ENCODE results near the gene SDC3.
A peak's percentile ranks its signal among the peaks of the same experiment; 100 is the strongest.

SDC3 gene

DNA sequence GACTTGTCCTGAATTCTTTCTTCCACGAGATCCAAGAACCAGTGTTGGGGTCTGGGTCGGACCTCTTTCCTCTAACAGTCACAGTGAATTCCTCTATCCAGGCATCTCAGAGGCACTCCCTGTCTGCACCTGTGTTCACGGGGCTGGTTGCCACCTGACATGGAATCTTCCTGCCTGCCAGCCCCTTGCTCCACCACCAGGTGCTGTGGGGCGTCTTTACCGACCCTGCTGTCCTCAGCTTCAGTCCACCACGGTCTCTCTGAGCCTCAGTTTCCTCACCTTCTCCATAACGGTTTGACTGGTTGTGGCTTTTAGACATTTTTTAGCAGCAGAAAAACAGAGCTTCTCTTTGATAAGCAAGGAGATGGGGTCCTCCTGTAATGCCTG, 62.7 kb downstream of the SDC3 start:
- no peak for DNase-seq

DNA sequence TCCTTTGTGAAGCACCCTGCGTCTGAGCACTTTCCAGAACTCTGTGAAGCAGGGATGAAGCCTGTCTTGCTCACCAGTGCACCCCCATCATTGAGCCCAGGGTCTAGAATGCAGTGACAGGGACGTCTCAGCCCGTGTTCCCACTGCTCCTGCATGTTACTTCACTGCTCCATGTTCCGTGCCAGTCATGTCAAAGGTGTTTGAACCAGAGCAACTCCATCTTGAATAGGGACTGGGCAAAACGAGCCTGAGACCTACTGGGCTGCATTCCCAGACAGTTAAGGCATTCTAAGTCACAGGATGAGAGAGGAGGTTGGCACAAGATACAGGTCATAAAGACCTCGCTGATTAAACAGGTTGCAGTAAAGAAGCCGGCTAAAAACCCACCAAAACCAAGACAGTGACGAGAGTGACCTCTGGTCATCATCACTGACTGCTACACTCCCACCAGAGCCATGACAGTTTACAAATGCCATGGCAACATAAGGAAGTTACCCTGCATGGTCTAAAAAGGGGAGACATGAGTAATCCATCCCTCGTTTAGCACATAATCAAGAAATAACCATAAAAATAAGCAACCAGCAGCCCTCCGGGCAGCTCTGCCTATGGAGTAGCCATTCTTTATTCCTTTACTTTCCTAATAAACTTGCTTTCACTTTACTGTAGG, 63.2 kb downstream of the SDC3 start:
- no peak for DNase-seq

DNA sequence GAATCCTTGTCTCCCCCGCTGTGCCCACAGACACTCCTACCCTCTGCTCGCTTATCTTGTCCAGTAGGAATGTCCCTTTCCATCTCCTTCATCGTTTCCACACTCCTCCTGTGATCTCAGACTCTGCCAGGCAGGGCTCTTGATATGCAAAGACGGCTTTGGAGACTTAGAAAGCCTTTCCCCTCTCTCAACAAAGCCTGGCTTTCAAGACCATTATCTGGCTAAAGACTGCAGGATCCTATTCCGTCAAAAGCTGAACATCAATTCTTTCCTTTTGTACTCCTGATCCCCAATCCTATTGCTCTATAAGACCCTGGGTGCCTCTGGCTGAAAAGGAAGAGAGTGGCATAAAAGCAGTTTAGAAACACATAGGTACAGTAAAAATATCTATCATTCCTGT, 63.9 kb downstream of the SDC3 start:
- no peak for DNase-seq

DNA sequence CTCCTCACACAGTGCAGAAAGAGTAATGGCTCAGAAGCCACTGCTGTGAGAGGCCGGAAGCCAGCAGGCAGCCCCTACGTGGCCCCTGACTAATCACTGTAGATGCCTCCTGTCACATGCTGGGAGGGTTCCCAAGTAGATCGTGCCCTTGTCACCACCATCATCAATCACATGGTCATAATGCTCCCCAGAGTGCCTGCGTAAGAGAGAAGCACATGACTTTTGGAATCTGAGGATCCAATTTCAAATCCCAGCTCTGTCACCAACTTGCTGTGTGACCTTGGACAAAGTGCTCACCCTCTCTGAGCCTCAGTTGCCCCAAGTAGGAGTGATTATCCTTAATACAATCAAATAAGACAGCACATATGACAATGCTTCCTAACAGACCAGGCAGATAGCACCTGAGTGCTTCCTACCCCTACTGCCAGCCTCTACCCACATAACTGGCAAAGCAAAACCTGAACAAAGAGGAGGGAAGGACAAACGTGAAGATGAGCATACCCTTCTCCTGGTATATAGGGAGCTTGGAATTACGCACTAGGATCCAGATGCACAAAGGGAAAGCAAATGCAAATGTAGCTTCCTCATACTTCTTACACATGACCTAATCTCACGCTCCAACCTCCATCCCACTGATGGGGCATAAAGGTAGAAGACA, 65.7 kb downstream of the SDC3 start:
- no peak for DNase-seq

DNA sequence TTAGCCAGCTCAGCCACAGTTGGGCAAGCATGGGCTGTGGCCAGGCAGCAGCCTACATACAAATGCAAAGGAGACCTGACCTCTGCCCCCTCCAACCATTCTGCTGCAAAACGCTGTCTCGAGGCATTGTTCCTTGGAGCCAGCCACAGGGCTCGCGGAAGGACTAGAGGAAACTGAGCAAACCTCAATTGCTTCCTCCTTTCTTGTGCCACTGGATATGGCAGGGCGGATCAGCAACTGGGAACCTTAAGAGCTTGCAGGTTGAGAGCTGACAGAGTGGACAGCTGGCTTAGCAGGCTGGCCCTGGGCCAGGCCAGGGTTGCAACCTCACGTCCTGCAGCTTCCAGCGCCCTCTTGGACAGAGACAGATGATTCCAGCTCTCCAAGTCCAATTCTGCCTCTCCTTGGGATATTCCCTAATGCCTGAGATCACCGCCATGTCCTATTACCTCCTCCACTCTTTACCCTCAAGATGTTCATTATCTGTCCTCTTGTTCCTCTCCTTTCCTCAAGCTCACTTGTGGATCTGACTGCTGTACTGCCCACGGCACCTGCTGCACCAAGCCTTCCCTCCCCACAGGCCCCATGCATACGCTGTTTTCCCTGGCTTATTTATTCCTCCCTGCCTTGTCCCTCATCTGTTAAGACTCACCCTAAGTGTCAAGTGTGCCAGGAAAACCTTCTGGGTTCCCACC, 67.5 kb downstream of the SDC3 start:
- no peak for DNase-seq

DNA sequence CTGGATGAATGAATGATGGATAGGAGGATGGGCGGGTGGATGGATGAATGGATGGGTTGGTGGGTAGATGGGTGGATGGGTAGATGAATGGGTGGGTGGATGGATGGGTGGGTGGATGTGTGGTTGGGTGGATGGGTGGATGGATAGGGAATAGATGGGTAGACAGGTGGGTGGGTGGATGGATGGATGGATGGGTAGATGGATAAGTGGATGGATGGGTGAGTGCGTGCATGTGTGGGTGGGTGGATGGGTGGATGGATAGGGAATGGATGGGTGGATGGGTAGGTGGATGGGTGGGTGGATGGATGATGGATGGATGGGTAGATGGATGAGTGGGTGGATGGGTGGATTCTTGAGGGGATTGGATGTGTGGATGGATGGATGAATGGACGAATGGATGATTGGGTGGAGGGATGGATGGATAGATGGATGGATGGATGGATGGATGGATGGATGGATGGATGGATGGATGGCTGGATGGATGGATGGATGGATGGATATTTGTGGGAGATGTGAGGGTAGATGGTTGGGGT, 68.7 kb downstream of the SDC3 start:
- DNase-seq, result no peak

DNA sequence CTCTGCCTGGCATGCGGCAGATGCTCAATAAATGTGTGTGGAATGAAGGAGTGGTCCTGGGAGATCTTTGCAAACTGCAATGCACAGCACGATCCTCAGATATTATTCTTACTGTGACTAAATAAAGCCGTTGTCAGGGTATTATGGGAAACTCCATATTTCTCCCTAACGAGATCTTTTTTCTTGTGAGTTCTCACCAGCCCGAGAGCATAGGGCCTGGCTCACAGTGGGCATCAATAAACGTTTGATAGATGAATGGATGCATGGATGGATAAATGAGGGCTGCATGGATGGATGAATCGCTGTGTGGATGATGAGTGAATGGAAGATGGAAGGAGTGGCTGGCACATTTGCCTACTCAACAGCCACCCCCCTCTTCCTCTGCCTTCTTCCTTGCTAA, 69.6 kb downstream of the SDC3 start:
- no peak for DNase-seq

DNA sequence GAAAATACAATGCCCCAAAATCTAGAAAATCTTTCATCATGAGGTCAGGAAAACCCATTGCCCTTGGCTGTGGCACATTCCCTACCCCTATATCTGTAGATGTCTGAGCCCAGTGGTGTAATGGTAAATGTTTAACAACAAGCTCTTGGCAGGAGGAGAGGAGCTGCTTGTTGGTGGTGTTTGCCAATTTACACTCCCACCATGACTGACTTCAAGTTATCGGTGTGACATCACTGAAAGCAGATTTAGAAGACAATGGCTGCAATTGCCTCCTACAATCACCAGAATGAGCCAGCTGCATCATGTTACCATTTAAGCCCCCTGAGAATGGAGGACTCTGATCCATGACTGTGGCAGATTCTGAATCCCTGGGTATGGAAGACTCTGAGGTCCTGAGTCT, 70.9 kb downstream of the SDC3 start:
- DNase-seq, result no peak

DNA sequence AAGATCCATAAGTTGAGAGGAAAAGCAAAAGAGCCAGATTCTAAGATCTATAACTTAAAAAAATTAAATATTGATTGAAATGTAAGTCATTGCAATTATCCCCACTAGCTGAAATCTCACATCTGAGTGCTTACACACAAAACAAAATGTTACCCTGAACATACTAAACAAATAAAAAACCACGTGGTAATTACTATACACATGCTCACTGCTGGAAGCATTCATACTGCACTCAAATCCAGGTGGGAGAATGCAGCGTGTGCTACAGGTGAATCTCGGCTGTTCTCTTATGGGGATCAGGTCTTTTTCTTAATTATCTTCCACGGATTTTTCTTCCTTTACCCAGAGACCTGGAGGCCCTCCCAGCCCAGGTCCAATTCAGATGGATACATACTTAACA, 74.3 kb downstream of the SDC3 start:
- DNase-seq, result no peak

DNA sequence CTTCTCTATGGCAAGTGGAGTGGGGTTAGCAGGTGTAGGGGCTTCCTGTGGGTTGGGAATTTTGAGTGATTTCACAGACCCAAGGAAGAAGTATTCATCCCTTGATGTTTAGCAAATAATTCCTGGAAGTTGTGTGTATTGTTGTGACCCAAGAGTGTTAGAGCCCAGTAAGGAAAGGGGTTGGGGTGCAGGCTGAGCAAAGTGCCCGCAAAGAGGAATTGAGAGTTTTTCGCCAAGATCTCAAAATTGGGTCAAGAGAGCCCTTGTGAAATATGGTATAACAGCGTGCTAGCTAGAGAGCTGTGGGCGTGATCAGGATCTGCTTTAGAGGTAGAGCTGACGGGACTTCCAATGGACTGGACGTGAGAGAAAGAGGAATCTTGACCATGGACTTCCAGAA, 78.0 kb downstream of the SDC3 start:
- no peak for DNase-seq

DNA sequence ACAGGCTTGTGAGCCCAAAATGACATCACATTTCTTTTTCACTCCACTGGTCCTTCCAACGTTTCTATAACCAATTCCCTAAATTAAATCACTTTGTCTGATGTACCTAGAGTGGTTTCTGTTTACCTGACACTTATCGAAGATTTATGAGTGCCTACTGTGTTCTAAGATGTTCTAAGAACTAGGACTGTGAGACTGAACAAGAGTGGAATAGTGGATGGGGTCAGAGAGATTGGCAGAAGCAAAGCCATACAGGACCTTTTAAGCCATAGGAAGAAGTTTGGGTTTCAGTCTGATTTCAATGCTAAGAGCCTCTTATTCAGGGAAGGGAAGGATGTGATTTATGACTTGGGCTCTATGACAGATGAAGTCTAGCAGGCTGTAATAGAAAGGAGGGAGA, 78.7 kb downstream of the SDC3 start:
- DNase-seq, result no peak

DNA sequence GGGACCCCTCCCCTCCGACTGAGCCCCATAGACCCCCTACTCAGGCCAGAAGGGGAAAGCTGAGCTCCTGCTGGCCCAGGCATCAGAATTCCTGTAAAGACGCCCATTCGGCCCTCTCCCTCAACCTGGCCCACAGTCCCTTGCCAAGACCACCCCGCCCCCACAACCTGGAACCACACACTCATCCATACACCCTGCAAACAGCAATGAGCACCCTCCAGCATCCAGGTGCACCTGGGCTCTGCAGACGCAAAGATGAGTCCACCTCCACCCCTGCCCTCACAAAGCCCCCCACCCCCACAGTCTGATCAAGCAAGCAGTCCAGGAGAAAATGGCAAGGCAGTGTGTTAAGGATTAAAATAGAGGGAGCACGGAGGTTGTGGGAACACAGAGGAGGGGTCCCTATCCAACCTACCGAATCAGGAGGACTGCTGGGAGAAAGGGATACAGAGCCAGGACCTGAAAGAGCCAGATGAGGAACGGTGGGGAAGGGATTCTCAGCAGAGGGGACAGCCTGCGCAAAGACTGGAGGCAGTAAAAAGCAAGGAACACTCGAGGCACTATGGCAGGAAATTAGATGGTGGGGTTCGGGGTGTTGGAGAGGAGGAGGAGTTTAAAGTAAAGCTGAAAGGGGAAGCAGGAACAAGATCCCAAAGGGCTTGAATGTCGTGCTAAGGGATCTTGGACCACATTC, 83.7 kb downstream of the SDC3 start:
- DNase-seq, result no peak

DNA sequence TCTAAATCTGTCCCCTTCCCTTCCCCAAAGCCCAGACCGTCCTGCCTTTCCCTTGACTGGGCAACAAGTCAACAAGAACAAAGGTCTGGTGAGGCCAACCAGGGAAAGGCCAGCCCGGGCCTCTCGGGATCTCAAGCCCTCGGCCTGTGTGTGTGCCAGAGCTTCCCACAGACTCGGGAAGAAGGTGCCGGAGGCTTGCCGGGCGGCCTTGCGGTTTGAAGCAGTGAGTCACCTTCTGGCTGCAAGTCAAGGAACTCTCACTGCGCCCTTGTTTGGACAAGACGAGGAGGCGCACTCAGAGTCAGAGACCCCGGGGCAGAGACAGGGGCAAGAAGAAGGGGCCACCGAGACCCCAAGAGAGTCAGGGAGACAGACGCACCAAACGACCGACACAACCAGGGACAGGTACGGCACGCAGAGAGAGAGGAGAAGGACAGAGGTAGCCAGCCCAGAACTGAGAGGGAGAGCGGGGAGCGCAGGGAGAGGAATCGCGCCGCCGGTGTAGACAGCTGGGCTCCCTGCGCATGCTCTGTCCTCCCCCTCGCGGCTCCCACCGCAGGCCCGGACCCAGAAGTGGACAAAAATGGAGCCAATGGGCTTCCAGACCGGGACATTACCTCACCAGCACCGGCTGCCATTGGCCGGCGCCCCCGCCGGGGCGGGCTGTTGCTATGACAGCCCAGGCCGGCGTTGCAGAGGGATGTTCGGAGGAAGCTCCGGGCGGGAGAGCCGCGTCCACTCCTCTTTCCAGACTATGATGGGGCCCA, 84.4 kb downstream of the SDC3 start:
- peak; percentile 96 for DNase-seq

DNA sequence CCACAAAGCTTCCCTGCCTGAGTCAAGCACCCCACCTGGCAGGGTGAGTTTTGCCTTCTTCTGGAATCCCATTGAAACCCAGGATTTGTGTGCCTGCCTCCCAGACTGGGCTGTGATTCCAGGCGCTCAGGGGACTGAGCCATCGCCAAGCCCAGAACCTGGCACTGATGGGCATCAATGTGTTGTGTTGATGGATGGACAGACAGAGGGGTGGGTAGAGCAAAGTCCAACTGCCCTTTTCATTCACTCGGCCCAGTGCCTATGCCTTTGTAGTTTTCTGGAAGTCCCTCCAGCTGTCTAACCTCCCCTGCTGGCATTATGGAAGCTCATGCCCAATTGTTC, 85.0 kb downstream of the SDC3 start:
- no peak for DNase-seq

DNA sequence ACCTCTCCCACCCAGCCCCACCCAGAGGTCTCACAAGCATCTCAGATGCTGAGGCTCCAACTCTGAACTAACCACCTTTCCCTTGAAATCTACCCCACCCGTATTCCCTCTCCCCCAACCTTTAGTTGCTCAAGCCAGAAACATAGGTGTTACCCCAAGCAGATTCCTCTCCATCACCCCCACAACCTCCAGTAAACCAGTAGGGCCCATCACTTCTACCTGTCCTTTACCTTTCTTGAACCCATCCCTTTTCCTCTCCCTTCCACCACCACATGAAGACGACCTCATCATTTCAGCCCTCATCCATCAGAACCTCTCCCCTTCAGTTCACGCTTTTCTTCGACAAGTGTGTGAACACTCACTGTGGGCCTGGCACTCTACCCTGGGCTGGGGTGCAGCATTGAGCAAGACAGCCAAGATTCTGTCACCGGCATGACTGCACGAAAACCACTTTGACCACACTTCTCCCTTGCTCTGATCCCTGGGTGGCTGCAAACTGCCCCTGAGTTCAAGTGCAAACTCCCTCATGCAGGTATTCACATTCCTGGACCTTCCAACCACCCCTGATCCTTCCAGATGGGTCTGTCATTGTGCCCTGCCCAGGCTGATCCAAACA, 85.5 kb downstream of the SDC3 start:
- no peak for DNase-seq

DNA sequence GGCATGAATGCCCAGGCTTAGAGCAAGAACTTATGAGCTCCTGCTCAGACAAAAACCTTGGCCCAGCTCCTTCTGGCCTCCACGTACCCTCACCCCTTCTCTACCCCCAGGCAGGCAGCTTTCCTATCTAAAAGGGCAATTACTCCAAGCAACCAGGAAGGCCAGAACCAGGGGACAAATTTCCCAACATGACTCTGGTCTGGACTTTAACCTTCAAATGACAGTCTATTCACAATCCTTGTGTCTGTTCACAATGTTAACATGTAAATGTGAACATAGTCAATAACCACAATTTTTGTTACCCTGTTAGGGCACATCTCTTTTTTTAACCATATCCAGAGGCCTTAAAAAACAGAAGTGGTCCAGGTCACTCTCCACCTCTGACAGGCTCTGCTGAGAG, 86.6 kb downstream of the SDC3 start:
- no peak for DNase-seq

DNA sequence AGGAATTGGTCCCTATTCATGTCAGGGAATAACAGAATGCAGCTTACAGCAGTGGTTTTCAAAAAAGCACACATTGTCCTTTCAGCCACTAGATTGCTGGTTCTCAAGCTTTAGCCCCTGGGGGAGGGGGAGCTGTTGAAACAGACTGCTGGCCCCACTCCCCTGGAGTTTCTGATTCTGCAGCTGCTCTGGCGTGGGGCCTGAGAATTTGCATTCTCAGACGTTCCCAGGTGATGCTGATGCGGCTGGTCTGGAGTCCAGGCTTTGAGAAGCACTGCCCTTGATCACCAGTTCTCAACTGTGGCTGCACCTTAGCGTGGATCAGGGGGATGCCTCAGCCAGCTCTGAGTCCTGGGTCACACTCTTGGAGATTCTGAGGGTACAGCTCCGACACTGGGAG, 88.3 kb downstream of the SDC3 start:
- DNase-seq, result peak; percentile 17
